Measurements from ENCODE around the gene GPRIN3.
"Not testable (repeated sequence)": the region's sequence is repeated elsewhere in the genome, so short reads cannot be mapped to it uniquely, and the experiment has no call there.

The GPRIN3 gene

GRCh38 chr4:89204624-89205023, 103.0 kb downstream of the GPRIN3 start:
- DNase-seq, result no peak

DNA sequence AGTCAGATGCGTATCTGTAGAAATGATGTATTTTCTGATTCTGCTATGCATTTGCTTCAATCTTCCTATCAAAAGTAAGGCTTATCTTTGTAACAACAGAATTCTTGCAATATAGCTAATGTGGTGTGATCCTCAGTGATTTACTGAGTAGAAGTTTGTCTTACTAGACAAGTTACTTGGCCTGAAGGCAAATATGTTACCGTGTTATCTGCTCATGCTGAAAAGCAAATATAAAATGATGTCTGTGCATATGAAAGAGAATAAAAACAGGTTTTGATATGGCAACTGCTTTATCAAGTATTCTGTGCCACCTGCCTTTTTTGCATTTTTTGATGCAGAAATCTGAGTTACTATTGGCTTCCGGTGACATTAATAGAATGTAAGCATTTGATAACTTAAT, 103.7 kb downstream of the GPRIN3 start:
- no peak for DNase-seq

- DNase-seq, result not testable (repeated sequence)
Observed at GRCh38 chr4:89199394-89199793, 108.2 kb downstream of the GPRIN3 start.

- DNase-seq, result no peak
Observed at GRCh38 chr4:89197920-89198319, 109.7 kb downstream of the GPRIN3 start.

- no peak for DNase-seq
Observed at GRCh38 chr4:89196745-89197144, 110.9 kb downstream of the GPRIN3 start.

DNA sequence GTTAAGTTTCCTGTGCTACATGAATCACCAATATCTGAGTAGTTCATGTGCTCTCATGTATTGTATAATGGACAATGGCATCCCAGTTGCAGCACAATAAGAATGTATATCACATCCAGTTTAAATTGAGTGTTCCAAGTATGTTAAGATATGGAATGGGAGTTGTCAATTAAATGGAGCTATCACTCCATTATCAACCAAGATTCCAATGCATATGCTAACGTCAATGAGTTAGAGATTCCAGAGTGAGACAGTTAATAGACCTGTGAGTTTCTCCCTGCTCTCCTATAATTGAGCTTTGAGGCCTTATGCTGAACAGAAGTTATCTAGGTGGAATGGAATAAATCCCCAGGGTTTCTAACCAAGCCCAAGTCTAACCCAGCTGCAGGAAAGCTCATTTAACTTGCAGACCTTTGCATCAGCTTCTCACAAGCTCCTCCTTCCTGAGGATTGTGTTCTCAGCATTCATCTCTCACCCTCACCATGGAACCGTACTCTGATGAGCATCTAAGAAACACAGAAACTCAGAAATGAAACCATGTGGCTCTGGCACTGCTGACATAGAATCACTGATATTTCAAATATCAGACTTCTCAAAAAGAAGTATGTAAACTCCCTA, 111.4 kb downstream of the GPRIN3 start:
- no peak for DNase-seq

DNA sequence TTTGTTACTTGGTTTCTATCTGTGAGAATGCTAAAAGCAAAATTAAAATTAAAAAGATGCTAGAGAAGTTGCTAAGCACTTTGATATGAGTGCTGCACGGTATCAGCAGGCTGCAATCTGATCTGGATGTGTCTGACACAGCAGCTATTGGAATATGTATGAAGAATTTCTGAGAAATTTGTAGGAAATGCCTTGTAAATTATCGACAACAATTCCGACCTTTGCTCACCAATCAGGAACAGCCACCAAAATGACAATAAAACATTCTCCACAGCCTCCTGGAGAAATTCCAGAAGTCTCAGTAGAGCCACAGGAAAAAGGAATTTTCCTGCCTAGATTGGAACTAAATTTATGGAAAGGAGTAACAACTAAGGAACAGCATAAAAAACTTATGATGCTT, 113.8 kb downstream of the GPRIN3 start:
- no peak for DNase-seq

All from GDM1 (cell line).